K562 (cell line): ENCODE measurements around the gene ERVFRD-1. TPM values are rescaled to one million over a fixed set of nuclear protein-coding genes. Genes with fewer than 3 reads are reported as not detected.
A peak's percentile ranks its signal among the peaks of the same experiment; 100 is the strongest.

Source experiments
- ATF1 ChIP-seq, 2 experiments: fragments of 450-650 bp in 1 of 2; IDR thresholded peaks; 2 replicates each; pipeline ENCODE4 v1.6.1; 2016; ENCODE audit warnings: missing compliant biosample characterization in 1 of 2, missing genetic modification characterization in 1 of 2
- CEBPG ChIP-seq, 3 experiments: fragments of 200-800 bp in 1 of 3; sonication (Bioruptor generic) in 1 of 3; sonication (generic) in 1 of 3; formaldehyde crosslinking in 1 of 3; IDR thresholded peaks in 2 of 3; conservative IDR thresholded peaks in 1 of 3; 2 replicates each; pipeline versions ENCODE4 v1.6.1 to v1.8.0; 2016 to 2022; ENCODE audit warnings: missing compliant biosample characterization in 2 of 3, missing genetic modification characterization in 2 of 3, mild to moderate bottlenecking in 1 of 3, missing genetic modification reagents in 1 of 3
- E2F6 ChIP-seq, 2 experiments: IDR thresholded peaks; 2 replicates each; pipeline ENCODE4 v1.6.1; 2011; ENCODE audit warnings: borderline replicate concordance in 1 of 2, control low read depth in 1 of 2, low read depth in 1 of 2, low read length in 1 of 2, mild to moderate bottlenecking in 1 of 2, mixed read lengths in 1 of 2, moderate library complexity in 1 of 2; ENCODE audit not compliant: insufficient read depth in 1 of 2, insufficient read length in 1 of 2, poor library complexity in 1 of 2, severe bottlenecking in 1 of 2; ENCODE audit errors: extremely low read depth in 1 of 2
- FOSL1 ChIP-seq: fragments of 200-800 bp; sonication (Bioruptor generic); conservative IDR thresholded peaks from 2 replicates; pipeline ENCODE4 v1.6.1; 2016; ENCODE audit warnings: missing genetic modification characterization, missing compliant biosample characterization
- HDAC1 ChIP-seq, 2 experiments: fragments of 450-650 bp; IDR thresholded peaks; 2 replicates each; pipeline ENCODE4 v1.6.1; 2016 to 2017; ENCODE audit warnings: inconsistent platforms in 1 of 2, mild to moderate bottlenecking in 1 of 2, moderate library complexity in 1 of 2
- HDAC8 ChIP-seq: fragments of 450-650 bp; IDR thresholded peaks from 2 replicates; pipeline ENCODE4 v1.6.1; 2016; ENCODE audit warnings: mild to moderate bottlenecking, missing genetic modification characterization, moderate library complexity, missing compliant biosample characterization
- L3MBTL2 ChIP-seq: fragments of 450-650 bp; IDR thresholded peaks from 2 replicates; pipeline ENCODE4 v1.6.1; 2016; ENCODE audit warnings: mild to moderate bottlenecking, moderate library complexity
- MEIS2 ChIP-seq: fragments of 450-650 bp; IDR thresholded peaks from 2 replicates; pipeline ENCODE4 v1.6.1; 2014; ENCODE audit warnings: mild to moderate bottlenecking; ENCODE audit not compliant: partially characterized antibody
- NCOA1 ChIP-seq: fragments of 450-650 bp; IDR thresholded peaks from 2 replicates; pipeline ENCODE4 v1.6.1; 2016; ENCODE audit warnings: low read depth
- NFE2L1 ChIP-seq: fragments of 450-650 bp; IDR thresholded peaks from 2 replicates; pipeline ENCODE4 v1.6.1; 2016; ENCODE audit warnings: missing genetic modification characterization, low read depth, mild to moderate bottlenecking, missing compliant biosample characterization, moderate library complexity, borderline replicate concordance
- RBM25 ChIP-seq: fragments of 200-400 bp; formaldehyde crosslinking; IDR thresholded peaks from 2 replicates; pipeline ENCODE4 v1.6.1; 2018; ENCODE audit warnings: low read length, low read depth, moderate library complexity; ENCODE audit not compliant: severe bottlenecking
- TCF3 ChIP-seq: sonication (generic); formaldehyde crosslinking; IDR thresholded peaks from 2 replicates; pipeline ENCODE4 v1.4.0; 2020; ENCODE audit warnings: mild to moderate bottlenecking, missing genetic modification reagents
- ZNF184 ChIP-seq: sonication (generic); formaldehyde crosslinking; IDR thresholded peaks from 2 replicates; pipeline ENCODE4 v1.5.0; 2020; ENCODE audit warnings: missing genetic modification reagents
- polyA plus RNA-seq, 8 experiments: library from polyadenylated mRNA; depleted of rRNA in 4 of 8; stranded (reverse) in 5 of 8; unstranded in 3 of 8; fragments of >200 nt; fragmentation: Nextera tagmentation in 2 of 8; fragmentation: Illumina TruSeq in 1 of 8; extraction: Ambion mirVana in 2 of 8; extraction: Trizol in 1 of 8; gene quantifications; 2 replicates each; pipeline versions ENCODE4 v1.2.1 to v1.2.3, GENCODE V29; 2011 to 2014; ENCODE audit warnings: inconsistent platforms in 1 of 8, missing spikeins in 1 of 8
- total RNA-seq, 7 experiments: library from RNA; depleted of rRNA in 6 of 7; stranded (reverse); fragments of >200 nt in 6 of 7; fragmentation: Illumina TruSeq in 2 of 7; extraction: Trizol in 2 of 7; gene quantifications; 2 replicates each; pipeline versions ENCODE4 v1.2.1 to v1.2.3, GENCODE V29; 2011 to 2021; ENCODE audit warnings: low replicate concordance in 1 of 7
- TF ChIP-seq, protein P1 (sequence below): fragments of 200-400 bp; formaldehyde crosslinking; IDR thresholded peaks from 2 replicates; pipeline ENCODE4 v1.6.1; 2017; ENCODE audit warnings: mild to moderate bottlenecking, low read depth, low read length, moderate library complexity
- TF ChIP-seq, protein P2 (sequence below): fragments of 450-650 bp; IDR thresholded peaks from 2 replicates; pipeline ENCODE4 v1.6.1; 2016; ENCODE audit warnings: low read depth, mild to moderate bottlenecking, moderate library complexity
- TF ChIP-seq, protein P3 (sequence below): sonication (generic); formaldehyde crosslinking; IDR thresholded peaks from 2 replicates; pipeline ENCODE4 v1.8.1; 2022; ENCODE audit warnings: missing genetic modification reagents

ERVFRD-1 gene
- total and polyA plus RNA-seq, 9 of the 15 experiments (the other 6 are each of a cell fraction or from before 2014, with no cell fraction given), result 0.05 to 0.14 (median 0.09) TPM; not detected in 2

DNA sequence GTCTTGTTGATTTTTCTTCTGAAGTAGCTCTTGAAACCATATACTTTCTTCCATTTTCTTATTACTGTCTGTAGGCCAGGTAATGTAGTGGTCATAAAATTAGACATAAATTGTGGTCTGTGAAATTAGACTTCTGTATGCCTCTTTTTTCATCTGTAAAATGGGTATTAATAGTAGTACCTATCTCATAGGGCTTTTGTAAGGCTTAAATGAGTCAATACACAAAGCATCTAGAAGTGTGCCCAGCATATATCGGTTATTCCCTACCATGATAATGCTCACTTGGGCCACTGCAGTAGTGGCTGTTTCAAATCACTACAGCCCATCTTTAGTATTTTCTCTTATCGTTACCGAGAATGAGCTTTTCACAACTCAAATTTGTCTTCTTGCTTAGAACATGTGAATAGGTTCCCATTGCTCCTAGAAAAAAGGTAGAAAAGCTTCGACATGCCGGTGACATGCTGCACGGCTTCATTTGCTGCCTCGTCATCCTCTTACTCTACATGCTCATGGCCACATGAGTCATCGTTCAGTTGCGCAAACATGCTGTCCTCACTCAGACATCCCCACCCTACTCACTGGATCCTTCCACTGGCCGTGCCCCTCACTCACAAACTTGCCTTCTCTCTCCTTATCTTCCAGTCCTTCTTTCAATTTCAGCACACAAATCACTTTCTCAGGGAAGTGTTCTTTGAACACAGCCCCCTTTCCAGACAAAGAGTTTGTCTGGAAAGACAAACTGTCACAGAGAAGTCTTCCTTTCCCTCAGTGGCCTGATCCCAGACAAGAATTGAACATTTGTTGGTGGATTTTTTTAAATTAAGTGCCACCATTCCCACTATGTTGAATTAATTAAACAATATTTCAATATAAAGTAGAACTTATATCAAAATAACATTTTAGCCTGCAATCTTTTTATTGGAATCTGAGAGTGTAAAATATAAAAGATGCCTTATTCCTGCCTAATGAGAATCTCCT, 32.2 kb upstream of the ERVFRD-1 start (continued):
- TF ChIP-seq L3MBTL2, result peak; percentile 100
- TF ChIP-seq E2F6 (IDR thresholded peaks at IDR 0.05; ENCODE audit: borderline replicate concordance in 1 of 2, extremely low read depth in 1 of 2, insufficient read depth in 1 of 2, insufficient read length in 1 of 2, low read depth in 1 of 2, low read length in 1 of 2, poor library complexity in 1 of 2, severe bottlenecking in 1 of 2), result peak; percentile 96
- TF ChIP-seq HDAC1 (IDR thresholded peaks at IDR 0.05), result peak in 1 of 2 experiments; percentile 80; a peak in 2 of 4 replicates
- TF ChIP-seq RBM25, result peak; percentile 6
- peak; percentile 59; the same call in 1 of the 2 replicates for TF ChIP-seq NCOA1
- TF ChIP-seq, protein P1, sequence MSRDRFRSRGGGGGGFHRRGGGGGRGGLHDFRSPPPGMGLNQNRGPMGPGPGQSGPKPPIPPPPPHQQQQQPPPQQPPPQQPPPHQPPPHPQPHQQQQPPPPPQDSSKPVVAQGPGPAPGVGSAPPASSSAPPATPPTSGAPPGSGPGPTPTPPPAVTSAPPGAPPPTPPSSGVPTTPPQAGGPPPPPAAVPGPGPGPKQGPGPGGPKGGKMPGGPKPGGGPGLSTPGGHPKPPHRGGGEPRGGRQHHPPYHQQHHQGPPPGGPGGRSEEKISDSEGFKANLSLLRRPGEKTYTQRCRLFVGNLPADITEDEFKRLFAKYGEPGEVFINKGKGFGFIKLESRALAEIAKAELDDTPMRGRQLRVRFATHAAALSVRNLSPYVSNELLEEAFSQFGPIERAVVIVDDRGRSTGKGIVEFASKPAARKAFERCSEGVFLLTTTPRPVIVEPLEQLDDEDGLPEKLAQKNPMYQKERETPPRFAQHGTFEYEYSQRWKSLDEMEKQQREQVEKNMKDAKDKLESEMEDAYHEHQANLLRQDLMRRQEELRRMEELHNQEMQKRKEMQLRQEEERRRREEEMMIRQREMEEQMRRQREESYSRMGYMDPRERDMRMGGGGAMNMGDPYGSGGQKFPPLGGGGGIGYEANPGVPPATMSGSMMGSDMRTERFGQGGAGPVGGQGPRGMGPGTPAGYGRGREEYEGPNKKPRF, result no peak
- TF ChIP-seq CEBPG (CRISPR knock-in tag; IDR thresholded peaks at IDR 0.05), result peak; percentile 97
- peak; percentile 97 to 98 for TF ChIP-seq CEBPG (tag; conservative IDR thresholded peaks at IDR 0.05 in 1 of 2, IDR thresholded peaks at IDR 0.05 in 1 of 2)
- no peak for TF ChIP-seq ZNF184
- peak; percentile 100 for TF ChIP-seq FOSL1 (tag)
- TF ChIP-seq MEIS2, result peak; percentile 84
- TF ChIP-seq, protein P2, sequence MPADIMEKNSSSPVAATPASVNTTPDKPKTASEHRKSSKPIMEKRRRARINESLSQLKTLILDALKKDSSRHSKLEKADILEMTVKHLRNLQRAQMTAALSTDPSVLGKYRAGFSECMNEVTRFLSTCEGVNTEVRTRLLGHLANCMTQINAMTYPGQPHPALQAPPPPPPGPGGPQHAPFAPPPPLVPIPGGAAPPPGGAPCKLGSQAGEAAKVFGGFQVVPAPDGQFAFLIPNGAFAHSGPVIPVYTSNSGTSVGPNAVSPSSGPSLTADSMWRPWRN, result no peak
- TF ChIP-seq, protein P3, sequence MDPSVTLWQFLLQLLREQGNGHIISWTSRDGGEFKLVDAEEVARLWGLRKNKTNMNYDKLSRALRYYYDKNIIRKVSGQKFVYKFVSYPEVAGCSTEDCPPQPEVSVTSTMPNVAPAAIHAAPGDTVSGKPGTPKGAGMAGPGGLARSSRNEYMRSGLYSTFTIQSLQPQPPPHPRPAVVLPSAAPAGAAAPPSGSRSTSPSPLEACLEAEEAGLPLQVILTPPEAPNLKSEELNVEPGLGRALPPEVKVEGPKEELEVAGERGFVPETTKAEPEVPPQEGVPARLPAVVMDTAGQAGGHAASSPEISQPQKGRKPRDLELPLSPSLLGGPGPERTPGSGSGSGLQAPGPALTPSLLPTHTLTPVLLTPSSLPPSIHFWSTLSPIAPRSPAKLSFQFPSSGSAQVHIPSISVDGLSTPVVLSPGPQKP (CRISPR knock-in tag), result no peak
- TF ChIP-seq NFE2L1 (tag), result peak; percentile 69; the same call in 1 of the 2 replicates
- TF ChIP-seq HDAC8 (tag), result peak; percentile 64; the same call in 1 of the 2 replicates
- TF ChIP-seq TCF3 (CRISPR knock-in tag), result 0 out of 2 replicates have a peak, but pooled peaks have one; percentile 14
- TF ChIP-seq ATF1 (CRISPR knock-in tag; IDR thresholded peaks at IDR 0.05), result no peak
- TF ChIP-seq ATF1 (tag; IDR thresholded peaks at IDR 0.05), result peak; percentile 91
